Testis (tissue), 3 donors: Measurements from ENCODE around the gene KCTD20. TPM values are rescaled to one million over a fixed set of nuclear protein-coding genes. Genes with fewer than 3 reads are reported as not detected.
A peak's percentile ranks its signal among the peaks of the same experiment; 100 is the strongest.

Experiments
- DNase-seq: peaks from one replicate; pipeline ENCODE4 v3.0.0-alpha.2; 2019
- H3K27ac ChIP-seq, 2 donors: fragments of 200-600 bp; sonication (generic); one replicate each; pipeline ENCODE4 v1.5.1; 2019
- H3K27me3 ChIP-seq: fragments of 200-600 bp; sonication (generic); one replicate; pipeline ENCODE4 v1.5.1; 2019
- H3K36me3 ChIP-seq: fragments of 200-600 bp; sonication (generic); one replicate; pipeline ENCODE4 v1.5.1; 2017; ENCODE audit warnings: low read depth; ENCODE audit errors: missing control alignments
- H3K4me1 ChIP-seq: fragments of 200-600 bp; sonication (generic); one replicate; pipeline ENCODE4 v1.5.1; 2019
- H3K4me3 ChIP-seq, 2 donors: fragments of 200-600 bp; sonication (generic); one replicate each; pipeline ENCODE4 v1.5.1; 2017 to 2019
- H3K9me3 ChIP-seq: fragments of 200-600 bp; sonication (generic); one replicate; pipeline ENCODE4 v1.5.1; 2017
- POLR2A ChIP-seq: fragments of 450-650 bp; IDR thresholded peaks from one replicate; pipeline ENCODE4 v1.6.1; 2017; ENCODE audit warnings: antibody characterized with exemption, mild to moderate bottlenecking, moderate library complexity
- WGBS, 2 donors: methylation state at CpG; one replicate each; pipeline ENCODE4 v1.1.5; 2018; 5-methylcytosine and 5-hydroxymethylcytosine counted together
- intact Hi-C: fragments of 100-400 bp; cut with DNase I; formaldehyde crosslinking; loops from one replicate; pipeline ENCODE4 v1.15.1; 2023; ENCODE audit warnings: low total_unique reads
- polyA plus RNA-seq: library from polyadenylated mRNA; stranded (reverse); fragments of 350-450 nt; fragmentation: Illumina TruSeq; extraction: RNeasy Lipid Tissue Mini Kit (QIAGEN cat#74804); gene quantifications from one replicate; pipeline ENCODE4 v1.2.3, GENCODE V29; 2014; ENCODE audit warnings: low read depth, low replicate concordance; ENCODE audit not compliant: insufficient read depth
- total RNA-seq, 2 donors: library from RNA; depleted of rRNA; stranded (reverse); fragments of >200 nt; gene quantifications; one replicate each; pipeline ENCODE4 v1.2.3, GENCODE V29; 2016
- TF ChIP-seq, protein P1 (sequence below), 3 experiments: fragments of 450-650 bp in 2 of 3; fragments of 200-600 bp in 1 of 3; sonication (generic) in 1 of 3; IDR thresholded peaks; one replicate each; pipeline ENCODE4 v1.5.1; 2016 to 2019; ENCODE audit warnings: antibody characterized with exemption in 3 of 3, mild to moderate bottlenecking in 2 of 3, moderate library complexity in 1 of 3

The KCTD20 gene
- total and polyA plus RNA-seq, 3 donors from 2014 or later, result 21.8 to 35.5 (median 31.5) TPM

DNA sequence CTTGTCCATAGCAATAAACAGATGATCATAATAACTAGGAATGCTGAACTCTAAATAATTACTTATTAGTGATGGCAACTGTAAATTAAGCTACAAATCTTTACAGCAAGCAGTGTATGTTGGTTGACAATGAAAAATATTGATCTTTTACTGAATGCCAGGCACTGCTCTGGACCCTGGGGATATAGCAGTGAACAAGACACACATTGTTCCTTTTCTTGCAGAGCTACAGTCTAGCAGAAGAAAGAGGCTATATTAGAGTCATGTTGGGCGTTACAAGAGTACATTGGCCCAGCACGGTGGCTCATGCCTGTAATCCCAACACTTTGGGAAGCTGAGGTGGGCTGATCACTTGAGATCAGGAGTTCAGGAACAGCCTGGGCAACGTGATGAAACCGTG lies 11.6 kb upstream of the KCTD20 start:
- Histone ChIP-seq H3K27ac (no peak overlapping the region), H3K4me1 (no peaks in the 10 kb centered on the region), H3K4me3 (no peak overlapping the region), H3K36me3 (no peaks in the 10 kb centered on the region), H3K9me3 (no peaks in the 10 kb centered on the region), H3K27me3 (no peaks in the 10 kb centered on the region)
- no peak for TF ChIP-seq POLR2A
- WGBS, 2 donors, result 92 to 95% methylated on average over 4 of the region's 4 CpGs
- no peak for DNase-seq
- intact Hi-C loops, result no loop called here

DNA sequence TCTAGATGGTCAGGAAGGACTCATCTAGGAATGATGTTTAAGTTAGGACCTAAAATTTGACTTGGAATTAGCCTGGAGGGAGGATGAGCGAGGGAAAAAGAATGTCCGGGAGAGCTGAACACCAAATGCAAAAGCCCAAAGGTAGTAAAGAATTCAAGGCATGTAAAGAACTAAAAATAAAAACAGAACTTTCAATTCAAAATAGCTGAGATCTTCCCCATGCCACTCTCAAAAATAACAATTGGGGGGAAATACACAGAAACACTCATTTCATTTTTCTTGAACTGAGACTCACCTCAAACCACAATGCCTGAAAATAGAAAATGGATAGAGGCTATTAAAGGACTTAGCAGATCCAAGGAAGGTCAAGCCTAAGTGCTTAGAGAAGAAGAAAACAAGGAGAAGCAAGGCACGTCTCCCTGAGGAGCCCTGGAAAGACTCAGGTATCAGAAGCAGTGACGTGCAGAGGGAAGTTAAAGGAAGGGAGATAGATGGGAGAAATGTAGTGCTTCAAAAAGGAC lies 10.6 kb upstream of the KCTD20 start:
- TF ChIP-seq POLR2A, result no peak
- TF ChIP-seq, protein P1, sequence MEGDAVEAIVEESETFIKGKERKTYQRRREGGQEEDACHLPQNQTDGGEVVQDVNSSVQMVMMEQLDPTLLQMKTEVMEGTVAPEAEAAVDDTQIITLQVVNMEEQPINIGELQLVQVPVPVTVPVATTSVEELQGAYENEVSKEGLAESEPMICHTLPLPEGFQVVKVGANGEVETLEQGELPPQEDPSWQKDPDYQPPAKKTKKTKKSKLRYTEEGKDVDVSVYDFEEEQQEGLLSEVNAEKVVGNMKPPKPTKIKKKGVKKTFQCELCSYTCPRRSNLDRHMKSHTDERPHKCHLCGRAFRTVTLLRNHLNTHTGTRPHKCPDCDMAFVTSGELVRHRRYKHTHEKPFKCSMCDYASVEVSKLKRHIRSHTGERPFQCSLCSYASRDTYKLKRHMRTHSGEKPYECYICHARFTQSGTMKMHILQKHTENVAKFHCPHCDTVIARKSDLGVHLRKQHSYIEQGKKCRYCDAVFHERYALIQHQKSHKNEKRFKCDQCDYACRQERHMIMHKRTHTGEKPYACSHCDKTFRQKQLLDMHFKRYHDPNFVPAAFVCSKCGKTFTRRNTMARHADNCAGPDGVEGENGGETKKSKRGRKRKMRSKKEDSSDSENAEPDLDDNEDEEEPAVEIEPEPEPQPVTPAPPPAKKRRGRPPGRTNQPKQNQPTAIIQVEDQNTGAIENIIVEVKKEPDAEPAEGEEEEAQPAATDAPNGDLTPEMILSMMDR (IDR thresholded peaks at IDR 0.05), result no peak
- WGBS, 2 donors, result 77 to 94% methylated on average over 4 of the region's 4 CpGs
- Histone ChIP-seq H3K36me3 (no peaks in the 10 kb centered on the region), H3K4me1 (no peaks in the 10 kb centered on the region), H3K27ac (no peak overlapping the region), H3K4me3 (no peak overlapping the region), H3K27me3 (no peaks in the 10 kb centered on the region), H3K9me3 (no peaks in the 10 kb centered on the region)
- intact Hi-C loops, result no loop called here
- DNase-seq, result no peak

DNA sequence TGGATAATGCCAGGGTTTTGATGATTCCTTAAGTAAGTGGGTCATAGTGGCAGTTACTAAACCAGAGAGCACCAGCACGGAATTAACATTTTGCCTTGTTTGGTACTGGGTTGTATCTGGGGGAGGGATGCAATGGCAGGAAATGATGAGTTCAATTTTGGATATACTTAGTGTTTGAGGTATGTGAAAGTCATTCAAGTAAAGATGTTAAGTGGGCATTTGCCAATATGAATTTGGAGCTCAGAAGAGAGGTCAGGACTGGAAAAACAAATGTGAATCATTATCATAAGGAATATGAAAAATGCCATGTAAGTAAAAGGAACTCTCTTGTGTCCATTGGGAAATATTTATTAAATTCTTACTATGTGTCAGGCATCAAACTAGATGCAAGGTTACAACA lies 6.3 kb upstream of the KCTD20 start:
- H3K27ac ChIP-seq, result no peak overlapping the region
- TF ChIP-seq POLR2A, result no peak
- TF ChIP-seq, protein P1 (IDR thresholded peaks at IDR 0.05), result no peak
- intact Hi-C loops, result no loop called here
- WGBS, 2 donors, result 90 to 94% methylated on average over 1 of the region's 1 CpG
- no peaks in the 10 kb centered on the region for H3K36me3 ChIP-seq
- H3K27me3 ChIP-seq, result no peaks in the 10 kb centered on the region
- H3K4me1 ChIP-seq, result no peaks in the 10 kb centered on the region
- H3K9me3 ChIP-seq, result no peaks in the 10 kb centered on the region
- DNase-seq, result no peak
- H3K4me3 ChIP-seq, result no peak overlapping the region

DNA sequence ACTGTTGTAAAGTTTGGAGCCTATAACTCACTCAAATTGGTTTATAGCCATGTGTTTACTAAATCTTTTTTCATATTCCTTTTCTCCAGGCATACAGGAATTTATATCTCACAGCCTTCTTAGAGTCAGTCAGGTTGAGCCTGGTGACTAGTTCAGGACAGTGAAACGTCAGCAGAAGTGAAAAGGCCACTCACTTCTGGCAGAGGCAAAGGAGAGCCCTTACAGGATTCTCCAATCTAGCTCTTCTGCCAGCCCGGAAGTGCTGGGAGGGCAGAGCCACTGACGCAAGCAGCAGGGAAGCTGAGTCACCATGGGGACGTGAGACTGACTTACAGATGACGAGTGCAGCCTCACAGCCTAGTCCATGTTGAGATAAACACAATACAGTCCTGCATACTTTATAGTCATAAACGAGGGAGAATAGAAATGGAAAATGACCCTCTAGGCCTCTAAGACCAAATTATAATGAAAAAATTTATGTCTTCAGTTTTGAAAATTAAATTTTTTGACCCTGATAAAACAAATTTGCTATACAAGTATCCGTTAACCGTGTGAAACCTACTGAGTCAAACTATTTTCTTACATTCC lies 1.4 kb upstream of the KCTD20 start:
- intact Hi-C loops, result no loop called here
- no peaks in the 10 kb centered on the region for H3K36me3 ChIP-seq
- no peaks in the 10 kb centered on the region for H3K9me3 ChIP-seq
- no peaks in the 10 kb centered on the region for H3K27me3 ChIP-seq
- WGBS, 2 donors, result 35% methylated on average over 8 of the region's 8 CpGs
- H3K27ac ChIP-seq, result peak overlapping the region; percentile 98 to 99
- DNase-seq, result peak; percentile 95
- H3K4me1 ChIP-seq, result peaks cover 29% of the 10 kb centered on the region
- no peak overlapping the region for H3K4me3 ChIP-seq
- TF ChIP-seq POLR2A, result no peak
- TF ChIP-seq, protein P1 (IDR thresholded peaks at IDR 0.05), result no peak

DNA sequence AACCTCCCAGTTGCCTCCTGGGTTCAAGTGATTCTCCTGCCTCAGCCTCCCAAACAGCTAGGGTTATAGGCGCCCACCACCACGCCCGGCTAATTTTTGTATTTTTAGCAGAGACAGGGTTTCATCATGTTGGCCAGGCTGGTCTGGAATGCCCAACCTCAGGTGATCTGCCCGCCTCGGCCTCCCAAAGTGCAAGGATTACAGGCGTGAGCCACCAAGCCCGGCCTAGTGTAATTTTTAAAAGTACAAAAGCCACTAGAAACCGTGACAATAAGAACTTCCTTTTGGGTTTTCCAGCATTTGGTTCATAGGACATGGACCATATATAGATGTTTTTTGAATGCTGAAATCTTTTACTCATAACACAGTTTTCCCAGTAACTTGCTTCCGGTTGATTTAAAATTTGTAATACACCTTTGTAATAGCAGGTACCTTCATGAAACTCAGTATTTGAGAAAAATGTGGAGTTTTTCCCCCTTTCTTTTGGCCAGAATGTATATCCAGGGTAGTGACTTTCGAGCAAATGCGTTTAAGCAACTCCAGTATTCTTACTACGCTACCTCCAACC lies 613 bp upstream of the KCTD20 start:
- no peak for TF ChIP-seq POLR2A
- TF ChIP-seq, protein P1 (IDR thresholded peaks at IDR 0.05), result no peak
- intact Hi-C loops, result no loop called here
- H3K27me3 ChIP-seq, result no peaks in the 10 kb centered on the region
- DNase-seq, result no peak
- H3K4me3 ChIP-seq, result peak overlapping the region; percentile 82 to 92
- WGBS, 2 donors, result 41 to 43% methylated on average over 12 of the region's 12 CpGs
- H3K4me1 ChIP-seq, result peaks cover 29% of the 10 kb centered on the region
- no peaks in the 10 kb centered on the region for H3K9me3 ChIP-seq
- H3K36me3 ChIP-seq, result no peaks in the 10 kb centered on the region
- H3K27ac ChIP-seq, result peak overlapping the region; percentile 98 to 99
